Uterus (tissue), 2 donors: ENCODE measurements around the gene HM13.

Experiments used
- CTCF ChIP-seq, 4 experiments: fragments of 200-600 bp in 2 of 4; fragments of 450-650 bp in 2 of 4; sonication (generic) in 2 of 4; IDR thresholded peaks; one replicate each; pipeline ENCODE4 v1.5.1; 2016 to 2019; ENCODE audit warnings: antibody characterized with exemption in 4 of 4, mild to moderate bottlenecking in 2 of 4, moderate library complexity in 1 of 4
- POLR2A ChIP-seq, 2 donors: fragments of 450-650 bp; IDR thresholded peaks; one replicate each; pipeline ENCODE4 v1.6.1; 2016; ENCODE audit warnings: antibody characterized with exemption in 2 of 2, mild to moderate bottlenecking in 1 of 2, moderate library complexity in 1 of 2

- TF ChIP-seq CTCF (IDR thresholded peaks at IDR 0.05) = no peak
- TF ChIP-seq POLR2A (IDR thresholded peaks at IDR 0.05) = no peak
These were observed 55.8 kb downstream of the HM13 start for GRCh38 chr20:31570021-31570463.
